WERI-Rb-1 (cell line): ENCODE measurements around the gene KBTBD12.

Experiments
- DNase-seq: peaks from one replicate; pipeline ENCODE4 v3.0.0-alpha.2; 2020
- H3K27ac ChIP-seq: fragments of 250-450 bp; sonication (Bioruptor Pico); 2 replicates; pipeline ENCODE4 v1.5.1; 2020; ENCODE audit warnings: mild to moderate bottlenecking, moderate library complexity
- H3K27me3 ChIP-seq: fragments of 250-450 bp; sonication (Bioruptor Pico); 2 replicates; pipeline ENCODE4 v1.5.1; 2021; ENCODE audit warnings: mild to moderate bottlenecking, low read depth, moderate library complexity; ENCODE audit not compliant: insufficient read depth, severe bottlenecking
- H3K36me3 ChIP-seq: fragments of 250-450 bp; sonication (Bioruptor Pico); 2 replicates; pipeline ENCODE4 v1.5.1; 2020; ENCODE audit warnings: mild to moderate bottlenecking, moderate library complexity
- H3K4me3 ChIP-seq: 2 replicates; pipeline ENCODE4 v1.5.1; 2011; ENCODE audit warnings: low read depth, mild to moderate bottlenecking, control low read depth, low read length
- H3K9me3 ChIP-seq: fragments of 250-450 bp; sonication (Bioruptor Pico); 2 replicates; pipeline ENCODE4 v1.5.1; 2021; ENCODE audit warnings: mild to moderate bottlenecking, moderate library complexity; ENCODE audit not compliant: severe bottlenecking
- TF ChIP-seq, protein P1 (sequence below): IDR thresholded peaks from 2 replicates; pipeline ENCODE4 v1.5.1; 2011; ENCODE audit warnings: low read depth, mild to moderate bottlenecking, control low read depth, inconsistent platforms, low read length

KBTBD12 gene

DNA sequence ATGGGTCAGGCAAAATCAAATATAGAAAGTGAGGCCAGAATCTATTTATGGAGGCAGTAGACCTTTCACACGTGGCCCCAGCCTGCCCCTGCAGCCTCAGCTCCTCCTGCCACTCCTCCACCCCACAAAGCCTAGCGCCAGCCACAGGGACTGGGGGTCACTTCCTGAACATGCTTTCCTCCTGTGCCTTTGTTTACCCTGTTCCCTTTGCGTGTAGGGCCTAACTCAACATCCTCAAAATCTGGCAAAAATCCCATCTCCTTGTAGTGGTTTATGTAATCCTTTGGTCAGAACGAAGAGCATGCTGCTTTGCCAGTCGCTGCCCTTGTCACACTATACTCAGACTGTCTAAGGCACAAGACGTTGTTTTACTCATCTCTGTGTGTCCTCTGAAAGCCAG is 39.6 kb downstream of the KBTBD12 start:
- H3K9me3 ChIP-seq: no peaks in the 10 kb centered on the region
- TF ChIP-seq, protein P1, sequence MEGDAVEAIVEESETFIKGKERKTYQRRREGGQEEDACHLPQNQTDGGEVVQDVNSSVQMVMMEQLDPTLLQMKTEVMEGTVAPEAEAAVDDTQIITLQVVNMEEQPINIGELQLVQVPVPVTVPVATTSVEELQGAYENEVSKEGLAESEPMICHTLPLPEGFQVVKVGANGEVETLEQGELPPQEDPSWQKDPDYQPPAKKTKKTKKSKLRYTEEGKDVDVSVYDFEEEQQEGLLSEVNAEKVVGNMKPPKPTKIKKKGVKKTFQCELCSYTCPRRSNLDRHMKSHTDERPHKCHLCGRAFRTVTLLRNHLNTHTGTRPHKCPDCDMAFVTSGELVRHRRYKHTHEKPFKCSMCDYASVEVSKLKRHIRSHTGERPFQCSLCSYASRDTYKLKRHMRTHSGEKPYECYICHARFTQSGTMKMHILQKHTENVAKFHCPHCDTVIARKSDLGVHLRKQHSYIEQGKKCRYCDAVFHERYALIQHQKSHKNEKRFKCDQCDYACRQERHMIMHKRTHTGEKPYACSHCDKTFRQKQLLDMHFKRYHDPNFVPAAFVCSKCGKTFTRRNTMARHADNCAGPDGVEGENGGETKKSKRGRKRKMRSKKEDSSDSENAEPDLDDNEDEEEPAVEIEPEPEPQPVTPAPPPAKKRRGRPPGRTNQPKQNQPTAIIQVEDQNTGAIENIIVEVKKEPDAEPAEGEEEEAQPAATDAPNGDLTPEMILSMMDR: no peak
- DNase-seq: no peak
- no peaks in the 10 kb centered on the region for H3K36me3 ChIP-seq
- H3K27me3 ChIP-seq: no peaks in the 10 kb centered on the region
- H3K4me3 ChIP-seq: no peak overlapping the region
- no peak overlapping the region for H3K27ac ChIP-seq

DNA sequence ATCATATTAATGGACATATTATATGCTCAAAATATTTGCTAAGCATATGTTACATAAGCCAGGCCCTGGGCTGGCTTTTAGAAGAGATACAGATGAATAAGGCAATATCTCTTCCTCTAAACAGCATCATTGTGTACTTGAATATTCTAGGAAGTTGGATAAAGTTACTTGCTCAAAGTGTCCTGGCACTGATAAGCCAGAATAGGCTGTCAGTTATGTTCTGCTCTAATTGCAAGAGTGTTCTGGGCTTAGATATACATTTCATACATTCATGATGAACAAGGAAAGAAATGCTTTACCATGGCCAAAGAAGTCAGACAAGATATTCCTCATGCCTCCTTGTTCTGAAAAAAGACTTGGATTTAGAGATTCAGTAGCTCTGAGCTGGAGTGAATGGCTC is 40.7 kb downstream of the KBTBD12 start:
- no peaks in the 10 kb centered on the region for H3K27me3 ChIP-seq
- no peaks in the 10 kb centered on the region for H3K36me3 ChIP-seq
- no peak overlapping the region for H3K27ac ChIP-seq
- DNase-seq: no peak
- H3K9me3 ChIP-seq: no peaks in the 10 kb centered on the region
- TF ChIP-seq, protein P1: no peak
- no peak overlapping the region for H3K4me3 ChIP-seq

DNA sequence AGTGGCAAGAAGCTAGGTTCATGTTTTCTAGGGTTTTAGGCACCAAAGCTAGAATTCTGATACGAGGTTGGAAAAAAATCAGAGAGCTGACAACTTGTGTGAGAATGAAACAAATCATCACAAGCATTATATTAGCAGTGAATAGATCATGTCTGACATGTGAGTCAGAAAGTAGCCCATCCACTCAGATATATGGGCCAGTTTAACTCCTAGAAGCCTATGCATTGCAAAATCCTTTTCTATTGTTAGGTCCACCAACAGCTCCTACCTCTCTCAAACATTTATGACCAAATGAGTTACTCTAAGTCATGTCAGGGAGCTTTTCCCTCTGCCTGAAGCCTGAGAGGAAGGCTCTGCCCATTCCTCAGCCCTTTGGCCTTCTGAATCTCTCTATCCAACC is 44.0 kb downstream of the KBTBD12 start:
- no peaks in the 10 kb centered on the region for H3K36me3 ChIP-seq
- H3K27ac ChIP-seq: no peak overlapping the region
- no peak overlapping the region for H3K4me3 ChIP-seq
- no peaks in the 10 kb centered on the region for H3K9me3 ChIP-seq
- TF ChIP-seq, protein P1: no peak
- no peaks in the 10 kb centered on the region for H3K27me3 ChIP-seq
- DNase-seq: no peak

DNA sequence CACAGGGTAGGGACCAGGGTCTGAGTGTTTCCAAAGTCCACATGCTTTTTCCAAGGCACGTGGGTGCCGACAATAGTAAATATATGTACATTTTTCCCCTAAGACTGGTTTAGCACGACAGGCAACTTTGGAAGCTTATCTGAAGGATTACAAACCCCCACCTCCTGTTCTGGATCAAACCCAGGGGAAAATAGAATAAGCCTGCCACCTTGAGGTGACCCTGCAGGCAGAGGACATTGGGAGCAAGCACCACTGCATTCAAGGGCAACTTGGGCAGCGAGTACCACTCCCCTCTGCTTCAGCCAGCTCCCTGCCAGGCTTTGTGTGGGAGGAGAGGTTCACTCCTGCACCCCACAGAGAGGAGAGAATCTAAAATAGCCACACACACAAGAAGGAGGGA is 44.8 kb downstream of the KBTBD12 start:
- no peaks in the 10 kb centered on the region for H3K36me3 ChIP-seq
- TF ChIP-seq, protein P1: peak; percentile 80
- no peak overlapping the region for H3K27ac ChIP-seq
- peak; percentile 81 for DNase-seq
- no peaks in the 10 kb centered on the region for H3K27me3 ChIP-seq
- H3K9me3 ChIP-seq: no peaks in the 10 kb centered on the region
- no peak overlapping the region for H3K4me3 ChIP-seq

DNA sequence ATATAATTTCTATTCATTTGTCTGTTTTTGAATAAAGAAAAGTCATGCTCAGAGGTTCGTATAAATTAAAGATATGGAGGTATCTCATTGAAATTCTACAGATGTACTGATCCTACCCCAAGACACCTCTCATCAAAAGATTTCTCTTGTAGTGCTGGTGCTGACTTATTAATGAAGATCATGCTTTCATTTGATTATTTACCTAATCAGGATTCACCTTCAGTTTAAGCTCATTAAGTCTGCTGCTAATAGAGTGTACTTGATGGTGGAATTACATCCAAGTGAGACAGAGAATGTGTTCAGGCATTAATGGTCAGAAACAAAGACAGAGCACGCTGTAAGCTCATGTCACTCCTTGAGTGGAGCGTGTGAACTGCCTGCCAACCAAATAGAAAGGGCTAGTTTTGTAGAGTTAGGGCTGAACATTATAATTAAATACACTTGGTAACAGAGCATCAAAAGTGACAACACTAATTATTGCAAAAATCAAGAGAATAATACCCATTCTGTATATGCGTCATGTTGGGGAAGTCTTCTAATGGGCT is 45.5 kb downstream of the KBTBD12 start:
- TF ChIP-seq, protein P1: no peak
- H3K36me3 ChIP-seq: no peaks in the 10 kb centered on the region
- no peak for DNase-seq
- H3K9me3 ChIP-seq: no peaks in the 10 kb centered on the region
- no peak overlapping the region for H3K4me3 ChIP-seq
- H3K27me3 ChIP-seq: no peaks in the 10 kb centered on the region
- no peak overlapping the region for H3K27ac ChIP-seq

DNA sequence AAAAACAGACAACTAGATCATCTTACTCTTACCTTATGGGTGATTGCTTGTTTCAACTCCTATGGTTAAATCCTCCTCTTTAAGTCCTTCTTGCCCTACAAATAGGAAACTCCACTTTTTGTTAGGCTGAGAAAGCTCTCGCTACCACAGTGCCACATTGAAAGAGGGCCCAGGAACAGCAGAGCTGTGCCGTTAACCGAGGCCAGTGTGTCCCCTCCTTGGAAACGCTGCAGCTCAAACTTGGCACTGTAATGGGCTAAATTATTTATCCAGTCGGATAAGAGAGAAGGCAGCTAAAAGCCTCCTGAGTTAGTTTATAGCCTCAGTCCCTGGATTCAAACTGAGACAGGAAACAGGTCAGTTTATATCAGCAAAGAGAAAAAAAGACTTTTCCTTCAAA is 46.1 kb downstream of the KBTBD12 start:
- DNase-seq: no peak
- H3K27me3 ChIP-seq: no peaks in the 10 kb centered on the region
- no peak overlapping the region for H3K27ac ChIP-seq

More for the DNA sequence above, 46.1 kb downstream of the KBTBD12 start:
- TF ChIP-seq, protein P1: no peak
- Histone ChIP-seq H3K9me3 (no peaks in the 10 kb centered on the region), H3K36me3 (no peaks in the 10 kb centered on the region), H3K4me3 (no peak overlapping the region)
